H9 (cell line): ENCODE measurements around the gene DDT. TPM values are rescaled to one million over a fixed set of nuclear protein-coding genes. Genes with fewer than 3 reads are reported as not detected.
"Not testable (repeated sequence)": the region's sequence is repeated elsewhere in the genome, so short reads cannot be mapped to it uniquely, and the experiment has no call there.

Experiments
- DNase-seq: peaks from one replicate; pipeline ENCODE4 v3.0.0-alpha.2; 2017
- H2AFZ ChIP-seq: one replicate; pipeline ENCODE4 v1.6.1; 2013; ENCODE audit warnings: mild to moderate bottlenecking, low read length, control low read depth, moderate library complexity
- H2AK5ac ChIP-seq: 2 replicates; pipeline ENCODE4 v1.6.1; 2013; ENCODE audit warnings: low read length, control low read depth, mixed read lengths; ENCODE audit not compliant: insufficient read length
- H2BK120ac ChIP-seq: one replicate; pipeline ENCODE4 v1.6.1; 2013; ENCODE audit warnings: low read depth, mild to moderate bottlenecking, low read length, control low read depth, inconsistent platforms; ENCODE audit not compliant: poor library complexity, severe bottlenecking
- H2BK12ac ChIP-seq: 2 replicates; pipeline ENCODE4 v1.6.1; 2013; ENCODE audit warnings: low read length, control low read depth, mixed read lengths, low read depth; ENCODE audit not compliant: insufficient read length
- H2BK15ac ChIP-seq: 2 replicates; pipeline ENCODE4 v1.6.1; 2013; ENCODE audit warnings: low read depth, low read length, control low read depth
- H2BK20ac ChIP-seq: one replicate; pipeline ENCODE4 v1.6.1; 2013; ENCODE audit warnings: low read depth, mild to moderate bottlenecking, low read length, control low read depth, inconsistent platforms; ENCODE audit not compliant: poor library complexity, severe bottlenecking
- H2BK5ac ChIP-seq: 2 replicates; pipeline ENCODE4 v1.6.1; 2013; ENCODE audit warnings: low read length, control low read depth, mixed read lengths; ENCODE audit not compliant: insufficient read length
- H3K14ac ChIP-seq: 2 replicates; pipeline ENCODE4 v1.6.1; 2013; ENCODE audit warnings: low read length, control low read depth; ENCODE audit not compliant: insufficient read depth
- H3K18ac ChIP-seq: 2 replicates; pipeline ENCODE4 v1.6.1; 2013; ENCODE audit warnings: low read depth, mild to moderate bottlenecking, mixed read lengths, low read length, control low read depth; ENCODE audit not compliant: insufficient read length
- H3K23ac ChIP-seq: 2 replicates; pipeline ENCODE4 v1.6.1; 2013; ENCODE audit warnings: low read length, control low read depth, mixed read lengths, low read depth; ENCODE audit not compliant: insufficient read length
- H3K23me2 ChIP-seq: 2 replicates; pipeline ENCODE4 v1.6.1; 2013; ENCODE audit warnings: low read depth, mild to moderate bottlenecking, mixed read lengths, low read length, control low read depth; ENCODE audit not compliant: insufficient read length, poor library complexity, severe bottlenecking
- H3K27ac ChIP-seq: 2 replicates; pipeline ENCODE4 v1.5.1; 2013; ENCODE audit warnings: low read length, control low read depth, mixed read lengths, low read depth; ENCODE audit not compliant: insufficient read length
- H3K27me3 ChIP-seq: 2 replicates; pipeline ENCODE4 v1.6.1; 2013; ENCODE audit warnings: low read length, control low read depth, inconsistent platforms; ENCODE audit not compliant: insufficient read depth
- H3K4ac ChIP-seq: 2 replicates; pipeline ENCODE4 v1.6.1; 2013; ENCODE audit warnings: low read depth, mild to moderate bottlenecking, control low read depth, inconsistent platforms, low read length, moderate library complexity
- H3K4me1 ChIP-seq: 2 replicates; pipeline ENCODE4 v1.6.1; 2013; ENCODE audit warnings: low read length, control low read depth, inconsistent platforms; ENCODE audit not compliant: insufficient read depth
- H3K4me2 ChIP-seq: 2 replicates; pipeline ENCODE4 v1.6.1; 2013; ENCODE audit warnings: low read length, control low read depth, mixed read lengths; ENCODE audit not compliant: insufficient read length, insufficient read depth
- H3K56ac ChIP-seq: 2 replicates; pipeline ENCODE4 v1.6.1; 2013; ENCODE audit warnings: low read depth, mild to moderate bottlenecking, mixed read lengths, low read length, control low read depth; ENCODE audit not compliant: insufficient read length
- H3K79me1 ChIP-seq: 2 replicates; pipeline ENCODE4 v1.6.1; 2013; ENCODE audit warnings: low read depth, mild to moderate bottlenecking, moderate library complexity, low read length, control low read depth, inconsistent platforms; ENCODE audit not compliant: insufficient read depth, poor library complexity, severe bottlenecking
- H3K79me2 ChIP-seq: 2 replicates; pipeline ENCODE4 v1.6.1; 2013; ENCODE audit warnings: low read length, control low read depth, inconsistent platforms; ENCODE audit not compliant: insufficient read depth
- H3K9ac ChIP-seq: 2 replicates; pipeline ENCODE4 v1.6.1; 2013; ENCODE audit warnings: low read length, control low read depth, mixed read lengths; ENCODE audit not compliant: insufficient read length; ENCODE audit errors: extremely low read depth
- H3K9me3 ChIP-seq: one replicate; pipeline ENCODE4 v1.6.1; 2013; ENCODE audit warnings: low read depth, low read length, inconsistent platforms; ENCODE audit not compliant: control insufficient read depth
- H3T11ph ChIP-seq: one replicate; pipeline ENCODE4 v1.6.1; 2013; ENCODE audit warnings: mild to moderate bottlenecking, low read length, control low read depth, inconsistent platforms
- H4K20me1 ChIP-seq: one replicate; pipeline ENCODE4 v1.6.1; 2013; ENCODE audit not compliant: control insufficient read depth, insufficient read length, insufficient read depth
- H4K5ac ChIP-seq: 2 replicates; pipeline ENCODE4 v1.6.1; 2013; ENCODE audit warnings: low read depth, mild to moderate bottlenecking, mixed read lengths, low read length, control low read depth; ENCODE audit not compliant: insufficient read length
- H4K8ac ChIP-seq: replicated peaks from 2 replicates; pipeline ENCODE4 v1.6.1; 2013; ENCODE audit warnings: low read length, control low read depth, mixed read lengths, low read depth; ENCODE audit not compliant: insufficient read length
- H4K91ac ChIP-seq: 2 replicates; pipeline ENCODE4 v1.6.1; 2013; ENCODE audit warnings: low read depth, mild to moderate bottlenecking, moderate library complexity, mixed read lengths, low read length, control low read depth; ENCODE audit not compliant: insufficient read length
- H3K27ac Mint-ChIP-seq, 3 experiments: 2 replicates in 2 of 3; 3 replicates in 1 of 3; pipeline ENCODE4 v1.8.0; 2020 to 2021; ENCODE audit warnings: mixed read lengths in 3 of 3, mild to moderate bottlenecking in 1 of 3, moderate library complexity in 1 of 3
- H3K27me3 Mint-ChIP-seq: 2 replicates; pipeline ENCODE4 v1.8.0; 2021; ENCODE audit warnings: low read depth, mild to moderate bottlenecking, moderate library complexity, mixed read lengths
- H3K36me3 Mint-ChIP-seq, 3 experiments: 2 replicates in 2 of 3; 3 replicates in 1 of 3; pipeline ENCODE4 v1.8.0; 2020 to 2021; ENCODE audit warnings: low read depth in 3 of 3, mixed read lengths in 3 of 3; ENCODE audit not compliant: insufficient read depth in 1 of 3
- H3K4me1 Mint-ChIP-seq, 2 experiments: 2 replicates each; pipeline ENCODE4 v1.8.0; 2020; ENCODE audit warnings: mixed read lengths in 2 of 2
- H3K4me3 Mint-ChIP-seq, 2 experiments: 2 replicates in 1 of 2; 3 replicates in 1 of 2; pipeline ENCODE4 v1.8.0; 2020 to 2021; ENCODE audit warnings: mild to moderate bottlenecking in 2 of 2, mixed read lengths in 2 of 2, moderate library complexity in 1 of 2
- H3K9me3 Mint-ChIP-seq, 2 experiments: 2 replicates in 1 of 2; 3 replicates in 1 of 2; pipeline ENCODE4 v1.8.0; 2020; ENCODE audit warnings: mild to moderate bottlenecking in 2 of 2, mixed read lengths in 2 of 2, moderate library complexity in 1 of 2
- CTCF ChIP-seq: fragments of 200-600 bp; sonication (generic); conservative IDR thresholded peaks from 3 replicates; pipeline ENCODE4 v1.8.0; 2021; ENCODE audit warnings: antibody characterized with exemption, mild to moderate bottlenecking
- WGBS: extraction: QIAGEN DNeasy Blood & Tissue Kit; methylation state at CpG from one replicate; pipeline ENCODE4 v1.1.7; 2013; ENCODE audit warnings: missing lambda C conversion rate, low lambda C conversion rate, mixed read lengths; ENCODE audit not compliant: insufficient read length; ENCODE audit errors: extremely low coverage; 5-methylcytosine and 5-hydroxymethylcytosine counted together
- total RNA-seq: library from RNA; stranded (reverse); gene quantifications from 2 replicates; pipeline ENCODE4 v1.2.1, GENCODE V29; 2021

Gene DDT
- total RNA-seq, 1 experiment from 2014 or later = 185 TPM

GRCh38 chr22:23969071-23969470, 5.2 kb downstream of the DDT start:
- Mint-ChIP-seq H3K27ac (no peak overlapping the region), H3K4me1 (no peaks in the 10 kb centered on the region), H3K27me3 (no peaks in the 10 kb centered on the region), H3K4me3 (no peak overlapping the region), H3K9me3 (peaks cover 0 to 5% of the 10 kb centered on the region in 2 experiments; a peak in 2 of 5 replicates), H3K36me3 (peaks cover 30 to 33% (median 31%) of the 10 kb centered on the region in 3 experiments)
- no peak overlapping the region for H2AFZ ChIP-seq
- H3K56ac ChIP-seq = no peak overlapping the region
- no peak overlapping the region for H3K9ac ChIP-seq
- H2BK15ac ChIP-seq = no peak overlapping the region
- no peaks in the 10 kb centered on the region for H3K79me1 ChIP-seq
- no peak overlapping the region for H3K18ac ChIP-seq
- H2AK5ac ChIP-seq = no peak overlapping the region
- H2BK120ac ChIP-seq = no peak overlapping the region
- no peaks in the 10 kb centered on the region for H3K79me2 ChIP-seq
- no peaks in the 10 kb centered on the region for H3K9me3 ChIP-seq
- no peak overlapping the region for H3K4me2 ChIP-seq
- no peak overlapping the region for H3K27ac ChIP-seq
- no peak overlapping the region for H2BK20ac ChIP-seq
- H3K23ac ChIP-seq = no peak overlapping the region
- H3K14ac ChIP-seq = no peak overlapping the region
- H3K27me3 ChIP-seq = no peaks in the 10 kb centered on the region
- peaks cover 3% of the 10 kb centered on the region for H4K20me1 ChIP-seq
- no peak for TF ChIP-seq CTCF
- DNase-seq = no peak
- no peak overlapping the region for H3K4ac ChIP-seq
- no peak overlapping the region for H4K91ac ChIP-seq
- H4K8ac ChIP-seq = no peak overlapping the region
- H4K5ac ChIP-seq = no peak overlapping the region
- H2BK12ac ChIP-seq = no peak overlapping the region
- no CpG with 5 or more reads among the region's 3 CpGs for WGBS
- H2BK5ac ChIP-seq = no peak overlapping the region
- H3K23me2 ChIP-seq = no peaks in the 10 kb centered on the region
- no peak overlapping the region for H3T11ph ChIP-seq
- H3K4me1 ChIP-seq = no peaks in the 10 kb centered on the region

GRCh38 chr22:23966568-23966967, 7.7 kb downstream of the DDT start, which contains the start of gene DDTL:
TSS of gene DDTL (plus strand) at chr22:23966888. CDS start at chr22:23966915, 27 bp downstream.
- not testable (repeated sequence) for H2BK20ac ChIP-seq, H3K79me2 ChIP-seq, H3K23ac ChIP-seq, H3K27me3 Mint-ChIP-seq, H3K14ac ChIP-seq, H3K9me3 ChIP-seq, H2BK5ac ChIP-seq, H3K9ac ChIP-seq, H3K4ac ChIP-seq, H3K27me3 ChIP-seq, H3T11ph ChIP-seq, H3K4me3 Mint-ChIP-seq, H2BK15ac ChIP-seq, H4K8ac ChIP-seq, H2BK120ac ChIP-seq, H4K5ac ChIP-seq, H3K4me1 Mint-ChIP-seq, H3K9me3 Mint-ChIP-seq, H3K56ac ChIP-seq, H3K4me1 ChIP-seq, DNase-seq, H4K91ac ChIP-seq, H3K4me2 ChIP-seq, H3K27ac Mint-ChIP-seq, H3K27ac ChIP-seq, H3K18ac ChIP-seq, H4K20me1 ChIP-seq, H3K23me2 ChIP-seq, H2AFZ ChIP-seq, H3K79me1 ChIP-seq, H2AK5ac ChIP-seq, H2BK12ac ChIP-seq
- no CpG with 5 or more reads among the region's 30 CpGs for WGBS
- peaks cover 25 to 27% (median 26%) of the 10 kb centered on the region in 3 experiments for H3K36me3 Mint-ChIP-seq
